Panc1 (cell line): ENCODE measurements around the gene EPHA7. TPM values are rescaled to one million over a fixed set of nuclear protein-coding genes. Genes with fewer than 3 reads are reported as not detected.

Source experiments
- ATAC-seq: fragments of 200-7000 bp; cut with Tn5 transposase; 2 replicates; pipeline ENCODE4 v1.9.1; 2020; ENCODE audit warnings: mild to moderate bottlenecking, moderate library complexity
- BruUV-seq: library from RNA; stranded (reverse); fragments of 400-500 nt; replicated peaks from 2 replicates; lab custom pipeline; 2021; lab: Mats Ljungman, UMichigan
- CTCF ChIA-PET: fragments of 300-600 bp; sonication (Branson Sonifier 250); formaldehyde crosslinking; loops from one replicate; lab custom pipeline; 2022; ENCODE audit warnings: antibody characterized with exemption; lab: Charles Lee
- POLR2A ChIA-PET: fragments of 300-600 bp; sonication (Branson Sonifier 250); formaldehyde crosslinking; loops from one replicate; lab custom pipeline; 2022; ENCODE audit warnings: antibody characterized with exemption; lab: Charles Lee
- DNase-seq: peaks from one replicate; pipeline ENCODE4 v3.0.0-alpha.2; 2010; ENCODE audit warnings: low read depth, low spot score
- H3K27ac ChIP-seq: 2 replicates; pipeline ENCODE4 v1.5.1; 2011; ENCODE audit warnings: mild to moderate bottlenecking, low read length, inconsistent platforms
- H3K27me3 ChIP-seq: fragments of 200-500 bp; sonication (Bioruptor generic); 2 replicates; pipeline ENCODE4 v1.6.0; 2014; ENCODE audit warnings: low read length, inconsistent platforms; ENCODE audit not compliant: control insufficient read depth, insufficient read depth
- H3K36me3 ChIP-seq: fragments of 200-500 bp; sonication (Bioruptor generic); 2 replicates; pipeline ENCODE4 v1.5.1; 2014; ENCODE audit warnings: inconsistent platforms, mild to moderate bottlenecking, low read length, moderate library complexity; ENCODE audit not compliant: control insufficient read depth, insufficient read depth
- H3K4me1 ChIP-seq: 2 replicates; pipeline ENCODE4 v1.5.1; 2011; ENCODE audit warnings: inconsistent platforms, mild to moderate bottlenecking, low read length, moderate library complexity; ENCODE audit not compliant: control insufficient read depth, insufficient read depth
- H3K4me3 ChIP-seq, 2 experiments: 2 replicates each; pipeline ENCODE4 v1.5.1; 2011 to 2012; ENCODE audit warnings: low read depth in 2 of 2, low read length in 2 of 2, mild to moderate bottlenecking in 2 of 2, inconsistent platforms in 1 of 2, moderate library complexity in 1 of 2
- H3K9me3 ChIP-seq: fragments of 200-500 bp; sonication (Bioruptor generic); 2 replicates; pipeline ENCODE4 v1.5.1; 2014; ENCODE audit warnings: low read depth, mild to moderate bottlenecking, inconsistent platforms, low read length, moderate library complexity; ENCODE audit not compliant: control insufficient read depth, insufficient read depth
- CTCF ChIP-seq: fragments of 450-650 bp; IDR thresholded peaks from 2 replicates; pipeline ENCODE4 v1.5.1; 2017; ENCODE audit warnings: mild to moderate bottlenecking
- POLR2AphosphoS5 ChIP-seq: IDR thresholded peaks from 2 replicates; pipeline ENCODE4 v1.6.1; 2012; ENCODE audit warnings: mild to moderate bottlenecking, low read depth, low read length, moderate library complexity
- REST ChIP-seq, 2 experiments: IDR thresholded peaks; 2 replicates each; pipeline ENCODE4 v1.6.1; 2011 to 2012; ENCODE audit warnings: low read depth in 2 of 2, control low read depth in 1 of 2, low read length in 1 of 2, mild to moderate bottlenecking in 1 of 2, moderate library complexity in 1 of 2; ENCODE audit not compliant: insufficient read depth in 1 of 2
- SIN3A ChIP-seq: IDR thresholded peaks from 2 replicates; pipeline ENCODE4 v1.6.1; 2012; ENCODE audit warnings: low read depth, mild to moderate bottlenecking, low read length, moderate library complexity, borderline replicate concordance; ENCODE audit not compliant: insufficient read depth
- TCF7L2 ChIP-seq: IDR thresholded peaks from 2 replicates; pipeline ENCODE4 v1.6.1; 2011; ENCODE audit warnings: mild to moderate bottlenecking, low read depth, low read length, inconsistent platforms
- in situ Hi-C: cut with HindIII; loops from 2 replicates; pipeline ENCODE4 v1.10.0; 2016; ENCODE audit warnings: low sequenced_read_pairs, low pct_unique_long_range_greater_than_20kb
- intact Hi-C: fragments of 100-400 bp; cut with micrococcal nuclease; formaldehyde crosslinking; loops from one replicate; pipeline ENCODE4 v1.10.0; 2022; ENCODE audit not compliant: unreplicated experiment
- total RNA-seq: library from RNA; stranded (reverse); gene quantifications from one replicate; pipeline ENCODE4 v1.2.1, GENCODE V29; 2021; ENCODE audit not compliant: unreplicated experiment

EPHA7 gene
- total RNA-seq, 1 experiment from 2014 or later = 8.6 TPM

- in situ Hi-C loops = no loop called here
- no TSS peak for BruUV-seq
- no peak for TF ChIP-seq CTCF
- TF ChIP-seq POLR2AphosphoS5 = no peak
- TF ChIP-seq SIN3A = no peak
- no peak for TF ChIP-seq REST (IDR thresholded peaks at IDR 0.05; ENCODE audit: insufficient read depth in 1 of 2, low read depth in 2 of 2, low read length in 1 of 2)
- no peak for TF ChIP-seq TCF7L2
Observed at GRCh38 chr6:93394471-93394870, 24.9 kb downstream of the EPHA7 start.

GRCh38 chr6:93393554-93394074 is 25.7 kb downstream of the EPHA7 start:
- no peaks in the 10 kb centered on the region for H3K9me3 ChIP-seq
- H3K4me3 ChIP-seq = no peak overlapping the region
- H3K36me3 ChIP-seq = no peaks in the 10 kb centered on the region
- ChIA-PET CTCF (no interaction called here), POLR2A (no interaction called here)
- H3K27me3 ChIP-seq = no peaks in the 10 kb centered on the region
- TF ChIP-seq POLR2AphosphoS5 (no peak), TCF7L2 (no peak), REST (IDR thresholded peaks at IDR 0.05; ENCODE audit: insufficient read depth in 1 of 2, low read depth in 2 of 2, low read length in 1 of 2) (no peak), CTCF (no peak), SIN3A (no peak)
- BruUV-seq = no TSS peak
- DNase-seq = no peak
- intact Hi-C loops = no loop called here
- in situ Hi-C loops = no loop called here
- peaks cover 9% of the 10 kb centered on the region; the same call in 1 of the 2 replicates for H3K4me1 ChIP-seq
- H3K27ac ChIP-seq = no peak overlapping the region
- ATAC-seq = no peak

More at GRCh38 chr6:93394471-93394870, 24.9 kb downstream of the EPHA7 start:
- Histone ChIP-seq H3K36me3 (no peaks in the 10 kb centered on the region), H3K27me3 (no peaks in the 10 kb centered on the region), H3K27ac (no peak overlapping the region), H3K9me3 (no peaks in the 10 kb centered on the region), H3K4me3 (no peak overlapping the region), H3K4me1 (peaks cover 9% of the 10 kb centered on the region; the same call in 1 of the 2 replicates)
- intact Hi-C loops = no loop called here
- ChIA-PET CTCF (no interaction called here), POLR2A (no interaction called here)
- ATAC-seq (no peak), DNase-seq (no peak)
